Fibroblast of lung (primary cell): ENCODE measurements around the gene CAPG. TPM values are rescaled to one million over a fixed set of nuclear protein-coding genes. Genes with fewer than 3 reads are reported as not detected.

ENCODE experiments used
- DNase-seq, 2 donors: peaks; one replicate each; pipeline versions ENCODE4 v3.0.0 to v3.0.0-alpha.2; 2010; ENCODE audit warnings: low read depth in 2 of 2
- H2AFZ ChIP-seq: 2 replicates; pipeline ENCODE4 v1.5.1; 2012; ENCODE audit warnings: low read length, control low read depth, inconsistent platforms
- H3K27ac ChIP-seq: 2 replicates; pipeline ENCODE4 v1.5.1; 2011; ENCODE audit warnings: low read length, control low read depth; ENCODE audit not compliant: insufficient read depth
- H3K27me3 ChIP-seq: 2 replicates; pipeline ENCODE4 v1.5.1; 2011; ENCODE audit warnings: mild to moderate bottlenecking, low read length; ENCODE audit not compliant: control insufficient read depth, insufficient read depth
- H3K36me3 ChIP-seq: 2 replicates; pipeline ENCODE4 v1.5.1; 2011; ENCODE audit warnings: low read length; ENCODE audit not compliant: control insufficient read depth, insufficient read depth
- H3K4me1 ChIP-seq: 2 replicates; pipeline ENCODE4 v1.5.1; 2011; ENCODE audit warnings: low read length; ENCODE audit not compliant: control insufficient read depth, insufficient read depth; ENCODE audit errors: extremely low read depth
- H3K4me2 ChIP-seq: 2 replicates; pipeline ENCODE4 v1.5.1; 2011; ENCODE audit warnings: low read length, control low read depth; ENCODE audit not compliant: insufficient read depth; ENCODE audit errors: extremely low read depth
- H3K4me3 ChIP-seq, 4 experiments: fragments of 200-600 bp in 1 of 4; sonication (generic) in 1 of 4; replicated peaks in 1 of 4; 2 replicates each; pipeline ENCODE4 v1.5.1; 2011 to 2016; ENCODE audit warnings: low read length in 4 of 4, low read depth in 3 of 4, mild to moderate bottlenecking in 3 of 4, control low read depth in 2 of 4, inconsistent platforms in 1 of 4, mixed read lengths in 1 of 4; ENCODE audit not compliant: insufficient read depth in 1 of 4; ENCODE audit errors: control extremely low read depth in 1 of 4
- H3K79me2 ChIP-seq: 2 replicates; pipeline ENCODE4 v1.5.1; 2012; ENCODE audit warnings: mild to moderate bottlenecking, low read length, inconsistent platforms; ENCODE audit not compliant: control insufficient read depth, insufficient read depth
- H3K9ac ChIP-seq: 2 replicates; pipeline ENCODE4 v1.5.1; 2011; ENCODE audit warnings: mild to moderate bottlenecking, low read length, control low read depth; ENCODE audit not compliant: insufficient read depth
- H3K9me3 ChIP-seq: 2 replicates; pipeline ENCODE4 v1.5.1; 2012; ENCODE audit warnings: low read depth, low read length; ENCODE audit not compliant: control insufficient read depth, insufficient read depth
- H4K20me1 ChIP-seq: 2 replicates; pipeline ENCODE4 v1.5.1; 2011; ENCODE audit warnings: low read length; ENCODE audit not compliant: control insufficient read depth, insufficient read depth; ENCODE audit errors: extremely low read depth
- EZH2 ChIP-seq: IDR thresholded peaks from 2 replicates; pipeline ENCODE4 v1.5.1; 2012; ENCODE audit warnings: low read length, control low read depth, mild to moderate bottlenecking; ENCODE audit errors: missing control alignments
- polyA plus RNA-seq, 2 donors: library from polyadenylated mRNA; depleted of rRNA in 1 of 2; stranded (reverse) in 1 of 2; unstranded in 1 of 2; fragments of >200 nt; gene quantifications; 2 replicates each; pipeline ENCODE4 v1.2.1, GENCODE V29; 2011 to 2012; ENCODE audit warnings: missing spikeins in 1 of 2
- total RNA-seq: library from RNA; depleted of rRNA; stranded (reverse); fragments of >200 nt; gene quantifications from 2 replicates; pipeline ENCODE4 v1.2.1, GENCODE V29; 2014
- TF ChIP-seq, protein P1 (sequence below), 2 donors: IDR thresholded peaks in 1 of 2; conservative IDR thresholded peaks in 1 of 2; 1 replicate in 1 of 2; 2 replicates in 1 of 2; pipeline ENCODE4 v1.5.1; 2011 to 2012; ENCODE audit warnings: low read length in 2 of 2, control low read depth in 1 of 2, inconsistent platforms in 1 of 2, low read depth in 1 of 2, mild to moderate bottlenecking in 1 of 2

The CAPG gene
- total and polyA plus RNA-seq, 2 donors (not counting 1 experiment from before 2014, with no cell fraction given) = 43.8 to 193 TPM

- Histone ChIP-seq H3K4me3 (no peak overlapping the region), H3K4me1 (peaks cover 15% of the 10 kb centered on the region), H2AFZ (no peak overlapping the region), H3K27me3 (no peaks in the 10 kb centered on the region), H3K36me3 (no peaks in the 10 kb centered on the region), H4K20me1 (no peaks in the 10 kb centered on the region), H3K27ac (no peak overlapping the region), H3K9me3 (no peaks in the 10 kb centered on the region), H3K4me2 (no peak overlapping the region), H3K79me2 (no peaks in the 10 kb centered on the region), H3K9ac (no peak overlapping the region)
- DNase-seq = no peak
- no peak for TF ChIP-seq EZH2
- TF ChIP-seq, protein P1, sequence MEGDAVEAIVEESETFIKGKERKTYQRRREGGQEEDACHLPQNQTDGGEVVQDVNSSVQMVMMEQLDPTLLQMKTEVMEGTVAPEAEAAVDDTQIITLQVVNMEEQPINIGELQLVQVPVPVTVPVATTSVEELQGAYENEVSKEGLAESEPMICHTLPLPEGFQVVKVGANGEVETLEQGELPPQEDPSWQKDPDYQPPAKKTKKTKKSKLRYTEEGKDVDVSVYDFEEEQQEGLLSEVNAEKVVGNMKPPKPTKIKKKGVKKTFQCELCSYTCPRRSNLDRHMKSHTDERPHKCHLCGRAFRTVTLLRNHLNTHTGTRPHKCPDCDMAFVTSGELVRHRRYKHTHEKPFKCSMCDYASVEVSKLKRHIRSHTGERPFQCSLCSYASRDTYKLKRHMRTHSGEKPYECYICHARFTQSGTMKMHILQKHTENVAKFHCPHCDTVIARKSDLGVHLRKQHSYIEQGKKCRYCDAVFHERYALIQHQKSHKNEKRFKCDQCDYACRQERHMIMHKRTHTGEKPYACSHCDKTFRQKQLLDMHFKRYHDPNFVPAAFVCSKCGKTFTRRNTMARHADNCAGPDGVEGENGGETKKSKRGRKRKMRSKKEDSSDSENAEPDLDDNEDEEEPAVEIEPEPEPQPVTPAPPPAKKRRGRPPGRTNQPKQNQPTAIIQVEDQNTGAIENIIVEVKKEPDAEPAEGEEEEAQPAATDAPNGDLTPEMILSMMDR (conservative IDR thresholded peaks at IDR 0.05 in 1 of 2, IDR thresholded peaks at IDR 0.05 in 1 of 2; ENCODE audit: low read depth in 1 of 2, low read length in 2 of 2) = no peak
Measured at GRCh38 chr2:85429213-85429923, 19.2 kb upstream of the CAPG start.

DNA sequence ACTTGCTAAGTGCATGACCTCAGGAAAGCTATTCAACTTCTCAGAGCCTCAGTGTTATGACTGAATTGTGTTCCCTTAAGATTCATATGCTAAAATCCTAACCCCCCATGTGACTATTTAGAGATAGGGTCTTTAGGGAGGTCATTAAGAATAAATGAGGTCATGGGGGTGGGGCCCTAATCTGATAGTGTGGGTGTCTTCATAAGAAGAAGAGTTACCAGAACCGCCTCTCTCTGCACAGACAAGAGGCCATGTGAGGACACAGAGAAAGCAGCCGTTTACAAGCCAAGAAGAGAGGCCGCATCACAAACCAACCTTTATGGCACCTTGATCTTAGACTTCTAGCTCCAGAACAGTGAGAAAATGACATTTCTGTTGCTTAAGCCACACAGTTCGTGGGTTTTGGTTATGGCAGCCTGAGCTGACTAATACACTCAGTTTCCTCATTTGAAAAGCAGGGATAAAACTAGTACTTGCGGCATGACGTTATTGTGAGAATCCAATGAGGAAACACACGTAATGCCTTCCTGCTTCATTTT lies 18.2 kb upstream of the CAPG start:
- Histone ChIP-seq H2AFZ (no peak overlapping the region), H3K4me2 (no peak overlapping the region), H3K27me3 (no peaks in the 10 kb centered on the region), H3K9ac (no peak overlapping the region), H3K79me2 (no peaks in the 10 kb centered on the region), H3K4me3 (no peak overlapping the region), H3K9me3 (no peaks in the 10 kb centered on the region), H4K20me1 (no peaks in the 10 kb centered on the region), H3K4me1 (peaks cover 7% of the 10 kb centered on the region), H3K36me3 (no peaks in the 10 kb centered on the region), H3K27ac (no peak overlapping the region)
- DNase-seq = no peak
- no peak for TF ChIP-seq EZH2
- TF ChIP-seq, protein P1 (conservative IDR thresholded peaks at IDR 0.05 in 1 of 2, IDR thresholded peaks at IDR 0.05 in 1 of 2; ENCODE audit: low read depth in 1 of 2, low read length in 2 of 2) = no peak

GRCh38 chr2:85427300-85427835 lies 17.2 kb upstream of the CAPG start:
- Histone ChIP-seq H3K4me1 (no peaks in the 10 kb centered on the region), H3K79me2 (no peaks in the 10 kb centered on the region), H3K4me2 (no peak overlapping the region), H3K27me3 (no peaks in the 10 kb centered on the region), H3K9ac (no peak overlapping the region), H3K27ac (no peak overlapping the region), H4K20me1 (no peaks in the 10 kb centered on the region), H3K9me3 (no peaks in the 10 kb centered on the region), H3K4me3 (no peak overlapping the region), H3K36me3 (no peaks in the 10 kb centered on the region), H2AFZ (no peak overlapping the region)
- no peak for DNase-seq
- TF ChIP-seq EZH2 = no peak
- TF ChIP-seq, protein P1 (conservative IDR thresholded peaks at IDR 0.05 in 1 of 2, IDR thresholded peaks at IDR 0.05 in 1 of 2; ENCODE audit: low read depth in 1 of 2, low read length in 2 of 2) = no peak
